ENCODE data around the gene PRKCE.
A peak's percentile ranks its signal among the peaks of the same experiment; 100 is the strongest.

Gene PRKCE

DNA sequence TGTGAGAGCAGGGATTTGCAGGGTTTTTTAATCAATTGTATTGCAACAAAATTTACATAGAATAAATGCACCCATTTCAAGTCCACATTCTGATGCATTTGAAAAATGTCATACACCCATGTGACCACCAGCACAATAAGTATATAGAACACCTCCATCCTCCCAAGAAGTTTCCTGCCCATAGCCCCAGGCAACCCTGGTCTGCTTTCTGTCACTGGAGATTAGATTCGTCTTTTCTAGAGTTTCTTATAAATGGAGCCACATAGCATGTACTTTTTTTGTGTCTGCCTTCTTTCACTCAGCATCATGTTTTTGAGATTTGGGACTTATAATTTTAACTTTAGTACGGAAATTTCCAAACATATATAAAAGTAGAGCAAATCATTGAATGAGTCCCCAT, 518.6 kb downstream of the PRKCE start:
- DNase-seq (ENCODE audit: low read depth), result no peak
- TF ChIP-seq, protein P1, sequence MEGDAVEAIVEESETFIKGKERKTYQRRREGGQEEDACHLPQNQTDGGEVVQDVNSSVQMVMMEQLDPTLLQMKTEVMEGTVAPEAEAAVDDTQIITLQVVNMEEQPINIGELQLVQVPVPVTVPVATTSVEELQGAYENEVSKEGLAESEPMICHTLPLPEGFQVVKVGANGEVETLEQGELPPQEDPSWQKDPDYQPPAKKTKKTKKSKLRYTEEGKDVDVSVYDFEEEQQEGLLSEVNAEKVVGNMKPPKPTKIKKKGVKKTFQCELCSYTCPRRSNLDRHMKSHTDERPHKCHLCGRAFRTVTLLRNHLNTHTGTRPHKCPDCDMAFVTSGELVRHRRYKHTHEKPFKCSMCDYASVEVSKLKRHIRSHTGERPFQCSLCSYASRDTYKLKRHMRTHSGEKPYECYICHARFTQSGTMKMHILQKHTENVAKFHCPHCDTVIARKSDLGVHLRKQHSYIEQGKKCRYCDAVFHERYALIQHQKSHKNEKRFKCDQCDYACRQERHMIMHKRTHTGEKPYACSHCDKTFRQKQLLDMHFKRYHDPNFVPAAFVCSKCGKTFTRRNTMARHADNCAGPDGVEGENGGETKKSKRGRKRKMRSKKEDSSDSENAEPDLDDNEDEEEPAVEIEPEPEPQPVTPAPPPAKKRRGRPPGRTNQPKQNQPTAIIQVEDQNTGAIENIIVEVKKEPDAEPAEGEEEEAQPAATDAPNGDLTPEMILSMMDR (IDR thresholded peaks at IDR 0.05; ENCODE audit: insufficient read depth, low read depth, low read length, missing control alignments), result no peak
- no peak overlapping the region for H3K4me3 ChIP-seq (ENCODE audit: low read length)

DNA sequence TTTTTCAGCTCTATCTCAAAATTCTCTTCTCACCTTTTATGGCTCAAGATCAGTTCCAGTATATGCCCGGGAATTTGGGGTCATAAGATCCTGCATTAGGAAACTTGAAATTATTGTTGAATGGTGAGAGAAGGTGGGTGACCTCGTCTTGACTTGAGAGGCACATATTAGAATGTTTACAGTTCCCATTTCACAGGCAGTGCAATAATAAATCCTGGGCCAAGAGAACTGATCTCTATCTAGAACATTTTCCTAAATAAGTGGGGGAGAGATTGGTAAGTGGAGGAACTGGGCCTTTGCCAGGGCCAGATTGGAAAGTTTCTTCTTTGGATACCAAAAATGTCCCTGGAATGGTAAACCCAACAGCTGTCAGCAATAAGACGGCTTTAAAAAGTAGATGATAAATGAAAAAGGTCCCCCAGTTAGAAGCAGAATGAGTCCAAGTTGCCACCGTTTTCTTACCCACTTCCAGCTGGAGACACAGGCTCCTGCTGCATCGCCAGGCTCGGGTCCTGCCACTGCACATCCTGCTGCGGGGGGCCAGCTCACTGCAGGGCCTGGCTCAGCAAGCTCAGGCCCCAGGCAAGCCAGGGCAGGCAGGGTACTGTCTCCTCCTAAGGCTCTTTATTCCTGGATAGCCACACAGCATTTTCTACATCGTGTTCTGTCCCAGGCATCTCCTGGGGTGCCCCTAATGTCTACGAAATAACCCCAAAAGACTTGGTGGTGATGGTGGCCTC, 519.3 kb downstream of the PRKCE start:
- DNase-seq (ENCODE audit: low read depth), result peak; percentile 92
- TF ChIP-seq, protein P1 (IDR thresholded peaks at IDR 0.05; ENCODE audit: insufficient read depth, low read depth, low read length, missing control alignments), result no peak

DNA sequence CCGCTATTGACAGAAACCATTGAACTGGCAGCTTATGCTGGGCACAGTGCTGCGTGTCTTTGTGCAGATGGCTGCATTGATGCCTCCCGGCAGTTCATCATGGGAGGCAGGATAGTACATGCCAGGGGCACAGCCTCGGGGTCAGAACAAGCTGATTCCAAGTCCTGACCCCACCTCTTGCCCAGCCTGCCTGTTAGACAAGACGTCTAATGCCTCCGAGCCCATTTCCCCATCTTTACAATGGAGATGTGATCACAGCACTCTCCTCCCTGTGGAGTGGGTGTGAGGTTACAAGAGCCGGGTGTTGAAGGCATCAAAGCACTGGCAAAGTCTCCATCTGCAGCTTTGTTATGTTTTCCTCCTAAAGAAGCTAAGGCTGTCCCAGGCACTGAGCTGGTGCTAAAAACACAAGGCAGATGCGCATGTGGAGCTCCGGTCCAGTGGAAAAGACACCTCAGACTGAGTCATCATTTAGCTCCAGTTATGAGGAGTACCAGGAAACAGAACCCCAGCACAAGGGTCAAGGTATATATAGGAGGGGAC, 520.0 kb downstream of the PRKCE start:
- TF ChIP-seq, protein P1 (IDR thresholded peaks at IDR 0.05; ENCODE audit: insufficient read depth, low read depth, low read length, missing control alignments), result no peak
- H3K4me3 ChIP-seq (ENCODE audit: low read length), result no peak overlapping the region
- DNase-seq (ENCODE audit: low read depth), result peak; percentile 91

More for the DNA sequence above, 519.3 kb downstream of the PRKCE start:
- H3K4me3 ChIP-seq (ENCODE audit: low read length), result no peak overlapping the region

DNA sequence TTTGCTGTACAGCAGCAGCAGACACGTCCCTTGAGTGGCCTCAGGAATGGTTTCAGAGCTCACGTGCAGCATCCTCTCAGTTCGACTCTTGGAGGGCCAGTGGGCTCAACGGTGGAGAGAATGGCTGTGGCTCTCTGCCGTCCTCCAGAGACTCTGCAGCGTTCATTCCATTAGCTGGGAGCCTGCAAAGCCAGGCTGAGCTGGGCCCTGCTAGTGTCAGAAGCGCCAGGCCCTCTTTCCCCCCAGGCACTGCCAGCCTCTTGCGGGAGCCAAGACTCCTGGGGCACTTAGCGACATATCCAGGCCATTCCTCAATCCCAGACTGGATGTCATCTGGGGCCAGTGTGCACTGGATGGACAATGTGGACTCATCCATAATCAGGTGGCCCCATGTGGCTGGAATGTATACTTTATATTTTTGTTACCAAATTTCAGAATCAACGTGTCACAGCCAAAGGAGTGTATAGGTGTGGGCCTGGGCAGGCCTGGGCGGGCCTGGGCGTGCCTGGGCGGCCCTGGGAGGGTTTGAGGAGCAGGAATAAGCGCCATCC, 520.6 kb downstream of the PRKCE start:
- no peak overlapping the region for H3K4me3 ChIP-seq (ENCODE audit: low read length)
- DNase-seq (ENCODE audit: low read depth), result peak; percentile 96
- TF ChIP-seq, protein P1 (IDR thresholded peaks at IDR 0.05; ENCODE audit: insufficient read depth, low read depth, low read length, missing control alignments), result peak; percentile 52

DNA sequence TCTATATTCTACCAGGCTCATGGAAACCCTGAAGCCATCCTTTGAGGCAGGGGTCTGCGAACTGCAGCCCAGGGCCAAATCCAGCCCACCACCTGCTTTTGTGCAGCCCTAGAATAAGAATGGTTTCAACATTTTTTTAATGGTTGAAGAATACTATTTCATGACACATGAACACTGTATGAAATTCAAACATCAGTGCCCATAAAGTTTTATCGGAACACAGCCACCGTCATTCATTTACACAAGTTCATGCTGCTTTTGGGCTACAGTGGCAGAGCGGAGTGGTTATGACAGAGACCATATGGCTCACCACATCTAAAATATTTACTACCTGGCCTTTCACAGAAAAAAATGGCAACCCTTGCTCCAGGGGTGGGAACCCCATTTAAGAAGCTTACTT, 521.6 kb downstream of the PRKCE start:
- H3K4me3 ChIP-seq (ENCODE audit: low read length), result no peak overlapping the region
- DNase-seq (ENCODE audit: low read depth), result no peak
- TF ChIP-seq, protein P1 (IDR thresholded peaks at IDR 0.05; ENCODE audit: insufficient read depth, low read depth, low read length, missing control alignments), result no peak

DNA sequence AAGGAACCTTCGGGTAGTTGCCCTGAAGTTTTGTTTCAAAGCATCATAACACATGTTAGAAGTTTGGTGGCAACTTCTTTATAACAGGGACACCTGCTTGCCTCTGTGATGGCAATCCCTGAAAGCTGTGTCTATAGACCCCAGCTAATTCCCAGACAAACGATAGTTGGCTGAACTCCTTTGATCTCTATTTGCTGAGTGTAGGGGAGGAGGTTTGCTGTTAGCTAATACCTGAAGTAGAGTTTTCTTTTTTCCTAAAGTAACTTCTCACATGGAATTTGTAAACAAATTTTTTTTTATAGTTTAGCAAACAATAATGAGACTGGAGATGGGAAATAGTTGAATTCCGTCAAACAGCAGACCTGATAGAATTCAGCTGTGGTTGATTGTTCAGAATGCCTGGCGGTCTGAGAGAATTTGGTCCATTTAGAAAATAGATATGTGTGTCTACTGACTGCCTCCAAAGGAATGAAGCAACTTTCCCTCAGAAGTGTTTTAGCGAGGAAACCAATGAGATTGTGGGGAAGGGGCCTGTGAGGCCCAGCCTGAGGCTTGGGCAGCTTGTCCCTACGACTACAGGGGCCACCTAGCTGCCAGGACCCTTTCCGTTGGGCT, 522.3 kb downstream of the PRKCE start:
- TF ChIP-seq, protein P1 (IDR thresholded peaks at IDR 0.05; ENCODE audit: insufficient read depth, low read depth, low read length, missing control alignments), result no peak
- no peak for DNase-seq (ENCODE audit: low read depth)
- no peak overlapping the region for H3K4me3 ChIP-seq (ENCODE audit: low read length)
